A673 (cell line): ENCODE data around the gene CMTM4. TPM values are rescaled to one million over a fixed set of nuclear protein-coding genes. Genes with fewer than 3 reads are reported as not detected.

Source experiments
- BruUV-seq: library from RNA; stranded (reverse); fragments of 400-500 nt; replicated peaks from 2 replicates; lab custom pipeline; 2021; lab: Mats Ljungman, UMichigan
- CTCF ChIA-PET: fragments of 300-600 bp; sonication (Branson Sonifier 250); formaldehyde crosslinking; loops from one replicate; lab custom pipeline; 2022; ENCODE audit warnings: antibody characterized with exemption; lab: Charles Lee
- POLR2A ChIA-PET: fragments of 300-600 bp; sonication (Branson Sonifier 250); formaldehyde crosslinking; loops from one replicate; lab custom pipeline; 2022; ENCODE audit warnings: antibody characterized with exemption; ENCODE audit not compliant: low non-redundant PET; lab: Charles Lee
- DNase-seq: peaks from one replicate; pipeline ENCODE4 v3.0.0-alpha.2; 2015; ENCODE audit warnings: low spot score
- H3K27ac ChIP-seq: fragments of 200-600 bp; sonication (generic); 2 replicates; pipeline ENCODE4 v1.5.1; 2016; ENCODE audit warnings: mixed run types, low read depth, mild to moderate bottlenecking, mixed read lengths, antibody characterized with exemption, low read length; ENCODE audit not compliant: poor library complexity, severe bottlenecking
- H3K27me3 ChIP-seq: fragments of 200-600 bp; sonication (generic); replicated peaks from 2 replicates; pipeline ENCODE4 v1.6.1; 2017; ENCODE audit warnings: mixed run types, low read depth, mild to moderate bottlenecking, mixed read lengths, antibody characterized with exemption, low read length; ENCODE audit not compliant: insufficient read depth, poor library complexity
- H3K36me3 ChIP-seq: fragments of 200-600 bp; sonication (generic); 2 replicates; pipeline ENCODE4 v1.6.1; 2016; ENCODE audit warnings: mixed run types, mild to moderate bottlenecking, mixed read lengths, antibody characterized with exemption, low read length; ENCODE audit not compliant: insufficient read depth, poor library complexity, severe bottlenecking
- H3K4me1 ChIP-seq: fragments of 200-600 bp; sonication (generic); 2 replicates; pipeline ENCODE4 v1.6.1; 2017; ENCODE audit warnings: mixed run types, mild to moderate bottlenecking, mixed read lengths, antibody characterized with exemption, low read length; ENCODE audit not compliant: insufficient read depth, poor library complexity, severe bottlenecking
- H3K4me3 ChIP-seq: fragments of 200-600 bp; sonication (generic); 2 replicates; pipeline ENCODE4 v1.5.1; 2016; ENCODE audit warnings: low read depth, mixed run types, mild to moderate bottlenecking, mixed read lengths, low read length; ENCODE audit not compliant: poor library complexity, severe bottlenecking
- H3K9me3 ChIP-seq: fragments of 200-600 bp; sonication (generic); 2 replicates; pipeline ENCODE4 v1.6.1; 2016; ENCODE audit warnings: mixed run types, low read depth, mild to moderate bottlenecking, mixed read lengths, antibody characterized with exemption, low read length; ENCODE audit not compliant: poor library complexity, severe bottlenecking
- EZH2 ChIP-seq: fragments of 200-600 bp; sonication (generic); IDR thresholded peaks from 2 replicates; pipeline ENCODE4 v1.6.1; 2017; ENCODE audit warnings: borderline replicate concordance, low read depth, mild to moderate bottlenecking, mixed read lengths, antibody characterized with exemption, low read length; ENCODE audit not compliant: poor library complexity, severe bottlenecking
- intact Hi-C: fragments of 100-400 bp; cut with micrococcal nuclease; formaldehyde crosslinking; loops from one replicate; pipeline ENCODE4 v1.10.0; 2022; ENCODE audit not compliant: unreplicated experiment
- total RNA-seq: library from RNA; stranded (reverse); gene quantifications from 2 replicates; pipeline ENCODE4 v1.2.3, GENCODE V29; 2021
- TF ChIP-seq, protein P1 (sequence below): fragments of 300-800, 200-600 bp; sonication (generic); conservative IDR thresholded peaks from 2 replicates; pipeline ENCODE4 v1.5.1; 2017; ENCODE audit warnings: low read depth, mild to moderate bottlenecking, antibody characterized with exemption, low read length, moderate library complexity, mixed read lengths

Gene CMTM4
- total RNA-seq, 1 experiment from 2014 or later: 30.3 TPM

DNA sequence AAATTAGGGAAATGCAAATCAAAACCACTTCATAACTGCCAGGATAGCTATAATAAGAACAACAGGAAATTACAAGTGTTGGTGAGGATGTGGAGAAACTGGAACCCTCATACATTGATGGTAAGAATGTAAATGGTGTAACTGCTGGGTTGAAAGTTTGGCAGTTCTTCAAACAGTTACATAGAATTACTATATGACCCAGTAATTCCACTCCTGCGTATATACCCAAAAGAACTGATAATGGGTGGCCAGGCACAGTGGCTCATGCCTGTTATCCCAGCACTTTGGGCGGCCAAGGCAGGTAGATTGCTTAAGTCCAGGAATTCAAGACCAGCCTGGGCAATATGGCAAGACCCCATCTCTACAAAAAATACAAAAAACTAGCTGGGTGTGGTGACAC, 4.5 kb upstream of the CMTM4 start:
- no peak overlapping the region for H3K4me3 ChIP-seq
- no peaks in the 10 kb centered on the region for H3K36me3 ChIP-seq
- no peaks in the 10 kb centered on the region for H3K9me3 ChIP-seq
- POLR2A ChIA-PET: no interaction called here
- no peaks in the 10 kb centered on the region for H3K27me3 ChIP-seq
- no peak for DNase-seq
- H3K27ac ChIP-seq: no peak overlapping the region
- intact Hi-C loops: no loop called here
- H3K4me1 ChIP-seq: no peaks in the 10 kb centered on the region
- BruUV-seq: no TSS peak
- CTCF ChIA-PET: no interaction called here
- TF ChIP-seq EZH2: no peak
- TF ChIP-seq, protein P1, sequence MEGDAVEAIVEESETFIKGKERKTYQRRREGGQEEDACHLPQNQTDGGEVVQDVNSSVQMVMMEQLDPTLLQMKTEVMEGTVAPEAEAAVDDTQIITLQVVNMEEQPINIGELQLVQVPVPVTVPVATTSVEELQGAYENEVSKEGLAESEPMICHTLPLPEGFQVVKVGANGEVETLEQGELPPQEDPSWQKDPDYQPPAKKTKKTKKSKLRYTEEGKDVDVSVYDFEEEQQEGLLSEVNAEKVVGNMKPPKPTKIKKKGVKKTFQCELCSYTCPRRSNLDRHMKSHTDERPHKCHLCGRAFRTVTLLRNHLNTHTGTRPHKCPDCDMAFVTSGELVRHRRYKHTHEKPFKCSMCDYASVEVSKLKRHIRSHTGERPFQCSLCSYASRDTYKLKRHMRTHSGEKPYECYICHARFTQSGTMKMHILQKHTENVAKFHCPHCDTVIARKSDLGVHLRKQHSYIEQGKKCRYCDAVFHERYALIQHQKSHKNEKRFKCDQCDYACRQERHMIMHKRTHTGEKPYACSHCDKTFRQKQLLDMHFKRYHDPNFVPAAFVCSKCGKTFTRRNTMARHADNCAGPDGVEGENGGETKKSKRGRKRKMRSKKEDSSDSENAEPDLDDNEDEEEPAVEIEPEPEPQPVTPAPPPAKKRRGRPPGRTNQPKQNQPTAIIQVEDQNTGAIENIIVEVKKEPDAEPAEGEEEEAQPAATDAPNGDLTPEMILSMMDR: no peak

DNA sequence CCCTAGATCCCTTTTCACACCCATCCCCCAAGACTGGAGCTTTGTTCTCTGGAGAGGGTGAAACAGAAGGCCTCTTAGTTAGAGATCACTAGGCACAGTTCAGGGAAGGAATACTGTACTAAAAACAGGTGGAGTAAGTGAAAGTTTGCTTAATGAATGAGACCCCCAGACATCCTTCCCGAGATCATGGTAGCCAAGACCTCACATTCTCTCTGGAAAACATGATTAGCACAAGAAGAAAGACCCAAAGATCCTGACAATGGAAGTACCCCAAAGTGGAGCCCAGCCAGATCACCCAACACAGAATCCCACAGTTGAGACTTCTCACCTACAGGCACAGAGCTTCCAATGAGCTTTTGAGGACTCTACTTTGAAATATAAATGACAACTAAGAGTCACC, 3.4 kb upstream of the CMTM4 start:
- DNase-seq: no peak
- BruUV-seq: no TSS peak
- intact Hi-C loops: no loop called here
- no peak overlapping the region for H3K27ac ChIP-seq
- H3K9me3 ChIP-seq: no peaks in the 10 kb centered on the region
- no peak overlapping the region for H3K4me3 ChIP-seq
- TF ChIP-seq EZH2: no peak
- TF ChIP-seq, protein P1: no peak
- POLR2A ChIA-PET: no interaction called here
- peaks cover 11% of the 10 kb centered on the region for H3K4me1 ChIP-seq
- H3K27me3 ChIP-seq: no peaks in the 10 kb centered on the region
- CTCF ChIA-PET: no interaction called here
- no peaks in the 10 kb centered on the region for H3K36me3 ChIP-seq

- TF ChIP-seq, protein P1: no peak
- no peak for TF ChIP-seq EZH2
- intact Hi-C loops: no loop called here
- Histone ChIP-seq H3K27ac (no peak overlapping the region), H3K4me3 (no peak overlapping the region), H3K36me3 (no peaks in the 10 kb centered on the region), H3K9me3 (no peaks in the 10 kb centered on the region), H3K4me1 (peaks cover 13% of the 10 kb centered on the region), H3K27me3 (no peaks in the 10 kb centered on the region)
- POLR2A ChIA-PET: no interaction called here
- CTCF ChIA-PET: no interaction called here
- DNase-seq: no peak
- BruUV-seq: no TSS peak
Measured at GRCh38 chr16:66698046-66698445, 1.5 kb upstream of the CMTM4 start.
